Thoracic aorta (tissue), 2 donors: ENCODE measurements around the gene MLYCD. TPM values are rescaled to one million over a fixed set of nuclear protein-coding genes. Genes with fewer than 3 reads are reported as not detected.

ENCODE experiments used
- ATAC-seq: fragments of 150-250 bp; one replicate; pipeline ENCODE4 v1.8.0; 2017; ENCODE audit warnings: low read depth; ENCODE audit not compliant: insufficient number of reproducible peaks, low FRiP score
- DNase-seq: peaks from one replicate; pipeline ENCODE4 v3.0.0-alpha.2; 2020; ENCODE audit warnings: low spot score
- H3K27ac ChIP-seq, 2 donors: fragments of 200-600 bp; sonication (generic); 1 replicate in 1 of 2; 2 replicates in 1 of 2; pipeline ENCODE4 v1.5.1; 2016; ENCODE audit warnings: mild to moderate bottlenecking in 2 of 2, moderate library complexity in 2 of 2
- H3K27me3 ChIP-seq: fragments of 200-600 bp; sonication (generic); replicated peaks from 2 replicates; pipeline ENCODE4 v1.6.0; 2016; ENCODE audit warnings: mild to moderate bottlenecking; ENCODE audit not compliant: insufficient read depth
- H3K36me3 ChIP-seq: fragments of 200-600 bp; sonication (generic); one replicate; pipeline ENCODE4 v1.5.1; 2016
- H3K4me1 ChIP-seq, 2 donors: fragments of 200-600 bp; sonication (generic); 1 replicate in 1 of 2; 2 replicates in 1 of 2; pipeline versions ENCODE4 v1.5.1 to v1.6.0; 2016; ENCODE audit warnings: low read depth in 2 of 2, mild to moderate bottlenecking in 1 of 2; ENCODE audit not compliant: control insufficient read depth in 1 of 2
- H3K4me3 ChIP-seq: fragments of 200-600 bp; sonication (generic); 2 replicates; pipeline ENCODE4 v1.5.1; 2016; ENCODE audit warnings: mild to moderate bottlenecking
- H3K9me3 ChIP-seq: fragments of 200-600 bp; sonication (generic); 2 replicates; pipeline ENCODE4 v1.5.1; 2016
- CTCF ChIP-seq: fragments of 200-600 bp; sonication (generic); IDR thresholded peaks from one replicate; pipeline ENCODE4 v1.5.1; 2019; ENCODE audit warnings: antibody characterized with exemption
- total RNA-seq, 2 donors: library from RNA; depleted of rRNA; stranded (reverse); fragments of >200 nt; gene quantifications; one replicate each; pipeline versions ENCODE4 v1.1.0 to v1.2.3, GENCODE V29; 2016

MLYCD gene
- total RNA-seq, 2 donors from 2014 or later = 14.1 to 23.6 TPM

GRCh38 chr16:83915081-83915480 is 16.2 kb downstream of the MLYCD start:
- Histone ChIP-seq H3K27ac (no peak overlapping the region), H3K4me3 (no peak overlapping the region), H3K9me3 (no peaks in the 10 kb centered on the region), H3K36me3 (peaks cover 75% of the 10 kb centered on the region), H3K27me3 (no peaks in the 10 kb centered on the region), H3K4me1 (no peaks in the 10 kb centered on the region)
- TF ChIP-seq CTCF = no peak
- DNase-seq = no peak
- ATAC-seq = no peak

GRCh38 chr16:83915491-83915890 is 16.6 kb downstream of the MLYCD start:
- Histone ChIP-seq H3K27ac (no peak overlapping the region), H3K36me3 (peaks cover 73% of the 10 kb centered on the region), H3K9me3 (no peaks in the 10 kb centered on the region), H3K4me3 (no peak overlapping the region), H3K27me3 (no peaks in the 10 kb centered on the region), H3K4me1 (no peaks in the 10 kb centered on the region)
- no peak for ATAC-seq
- DNase-seq = no peak
- TF ChIP-seq CTCF = no peak

GRCh38 chr16:83917152-83918120 is 18.5 kb downstream of the MLYCD start:
- Histone ChIP-seq H3K27me3 (no peaks in the 10 kb centered on the region), H3K4me1 (no peaks in the 10 kb centered on the region), H3K4me3 (no peak overlapping the region), H3K9me3 (no peaks in the 10 kb centered on the region), H3K27ac (no peak overlapping the region), H3K36me3 (peaks cover 60% of the 10 kb centered on the region)
- DNase-seq = no peak
- ATAC-seq = no peak
- no peak for TF ChIP-seq CTCF

GRCh38 chr16:83920894-83921491 is 22.1 kb downstream of the MLYCD start:
- ATAC-seq = no peak
- TF ChIP-seq CTCF = no peak
- H3K4me3 ChIP-seq = no peak overlapping the region
- no peaks in the 10 kb centered on the region for H3K27me3 ChIP-seq
- peaks cover 32% of the 10 kb centered on the region for H3K36me3 ChIP-seq
- DNase-seq = no peak
- H3K9me3 ChIP-seq = no peaks in the 10 kb centered on the region
- no peaks in the 10 kb centered on the region for H3K4me1 ChIP-seq
- no peak overlapping the region for H3K27ac ChIP-seq

GRCh38 chr16:83923581-83924365 is 24.9 kb downstream of the MLYCD start:
- DNase-seq (no peak), ATAC-seq (no peak)
- H3K4me3 ChIP-seq = no peak overlapping the region
- H3K36me3 ChIP-seq = peaks cover 12% of the 10 kb centered on the region
- H3K27me3 ChIP-seq = no peaks in the 10 kb centered on the region
- H3K9me3 ChIP-seq = no peaks in the 10 kb centered on the region
- peaks cover 0 to 8% of the 10 kb centered on the region in 2 donors for H3K4me1 ChIP-seq
- H3K27ac ChIP-seq = no peak overlapping the region
- TF ChIP-seq CTCF = no peak
